Osteocyte (in vitro differentiated cells): Measurements from ENCODE around the gene DLGAP4. TPM values are rescaled to one million over a fixed set of nuclear protein-coding genes. Genes with fewer than 3 reads are reported as not detected.

Source experiments
- DNase-seq: peaks from one replicate; pipeline ENCODE4 v3.0.0; 2021; ENCODE audit warnings: mixed read lengths; ENCODE audit not compliant: unreplicated experiment; ENCODE audit errors: extremely low spot score
- H3K27ac Mint-ChIP-seq: one replicate; pipeline ENCODE4 v1.8.0; 2021; ENCODE audit warnings: mild to moderate bottlenecking, mixed read lengths; ENCODE audit not compliant: unreplicated experiment
- H3K27me3 Mint-ChIP-seq: one replicate; pipeline ENCODE4 v1.8.0; 2021; ENCODE audit warnings: mixed read lengths; ENCODE audit not compliant: unreplicated experiment
- H3K36me3 Mint-ChIP-seq: one replicate; pipeline ENCODE4 v1.8.0; 2021; ENCODE audit warnings: mixed read lengths; ENCODE audit not compliant: unreplicated experiment
- H3K4me1 Mint-ChIP-seq: one replicate; pipeline ENCODE4 v1.8.0; 2021; ENCODE audit warnings: mixed read lengths; ENCODE audit not compliant: unreplicated experiment
- H3K4me3 Mint-ChIP-seq: one replicate; pipeline ENCODE4 v1.8.0; 2021; ENCODE audit warnings: mild to moderate bottlenecking, moderate library complexity, mixed read lengths; ENCODE audit not compliant: unreplicated experiment
- H3K9me3 Mint-ChIP-seq: one replicate; pipeline ENCODE4 v1.8.0; 2021; ENCODE audit warnings: mixed read lengths; ENCODE audit not compliant: unreplicated experiment
- CTCF ChIP-seq: fragments of 200-600 bp; sonication (generic); IDR thresholded peaks from 2 replicates; pipeline ENCODE4 v1.5.0; 2021; ENCODE audit warnings: antibody characterized with exemption, mild to moderate bottlenecking, moderate library complexity
- total RNA-seq: library from RNA; stranded (reverse); gene quantifications from 2 replicates; pipeline ENCODE4 v1.2.1, GENCODE V29; 2021

DLGAP4 gene
- total RNA-seq, 1 donor from 2014 or later: 134 TPM

GRCh38 chr20:36424314-36424713 lies 118.2 kb downstream of the DLGAP4 start:
- no peak for TF ChIP-seq CTCF
- Mint-ChIP-seq H3K9me3 (no peaks in the 10 kb centered on the region), H3K4me1 (no peaks in the 10 kb centered on the region), H3K27ac (no peak overlapping the region), H3K36me3 (no peaks in the 10 kb centered on the region), H3K4me3 (no peak overlapping the region), H3K27me3 (peaks cover 43% of the 10 kb centered on the region)
- DNase-seq: no peak

GRCh38 chr20:36425166-36425565 lies 119.0 kb downstream of the DLGAP4 start:
- Mint-ChIP-seq H3K27me3 (peaks cover 43% of the 10 kb centered on the region), H3K36me3 (no peaks in the 10 kb centered on the region), H3K9me3 (no peaks in the 10 kb centered on the region), H3K27ac (no peak overlapping the region), H3K4me3 (no peak overlapping the region), H3K4me1 (no peaks in the 10 kb centered on the region)
- no peak for DNase-seq
- TF ChIP-seq CTCF: no peak

GRCh38 chr20:36431604-36432003 lies 125.5 kb downstream of the DLGAP4 start:
- Mint-ChIP-seq H3K9me3 (no peaks in the 10 kb centered on the region), H3K27ac (no peak overlapping the region), H3K4me3 (no peak overlapping the region), H3K4me1 (no peaks in the 10 kb centered on the region), H3K27me3 (peaks cover 19% of the 10 kb centered on the region), H3K36me3 (no peaks in the 10 kb centered on the region)
- DNase-seq: no peak
- no peak for TF ChIP-seq CTCF

- no peak overlapping the region for H3K4me3 Mint-ChIP-seq
- H3K4me1 Mint-ChIP-seq: no peaks in the 10 kb centered on the region
- no peaks in the 10 kb centered on the region for H3K9me3 Mint-ChIP-seq
- no peak for TF ChIP-seq CTCF
- DNase-seq: no peak
- H3K27me3 Mint-ChIP-seq: peaks cover 18% of the 10 kb centered on the region
- H3K36me3 Mint-ChIP-seq: no peaks in the 10 kb centered on the region
- H3K27ac Mint-ChIP-seq: no peak overlapping the region
Measured at GRCh38 chr20:36432096-36432495, 126.0 kb downstream of the DLGAP4 start.

- H3K9me3 Mint-ChIP-seq: no peaks in the 10 kb centered on the region
- no peaks in the 10 kb centered on the region for H3K36me3 Mint-ChIP-seq
- H3K27me3 Mint-ChIP-seq: peaks cover 11% of the 10 kb centered on the region
- H3K27ac Mint-ChIP-seq: no peak overlapping the region
- H3K4me3 Mint-ChIP-seq: no peak overlapping the region
- no peaks in the 10 kb centered on the region for H3K4me1 Mint-ChIP-seq
- DNase-seq: no peak
- no peak for TF ChIP-seq CTCF
Measured at GRCh38 chr20:36434383-36434782, 128.2 kb downstream of the DLGAP4 start.
